Activated naive CD4-positive, alpha-beta T cell treated with Interleukin-2 at 50 U/mL for 16 hours (primary cell): ENCODE measurements around the gene PHAX.
"Not testable (repeated sequence)": the region's sequence is repeated elsewhere in the genome, so short reads cannot be mapped to it uniquely, and the experiment has no call there.

Experiments
- DNase-seq: peaks from one replicate; pipeline ENCODE4 v3.0.0-alpha.2; 2020

Gene PHAX

DNA sequence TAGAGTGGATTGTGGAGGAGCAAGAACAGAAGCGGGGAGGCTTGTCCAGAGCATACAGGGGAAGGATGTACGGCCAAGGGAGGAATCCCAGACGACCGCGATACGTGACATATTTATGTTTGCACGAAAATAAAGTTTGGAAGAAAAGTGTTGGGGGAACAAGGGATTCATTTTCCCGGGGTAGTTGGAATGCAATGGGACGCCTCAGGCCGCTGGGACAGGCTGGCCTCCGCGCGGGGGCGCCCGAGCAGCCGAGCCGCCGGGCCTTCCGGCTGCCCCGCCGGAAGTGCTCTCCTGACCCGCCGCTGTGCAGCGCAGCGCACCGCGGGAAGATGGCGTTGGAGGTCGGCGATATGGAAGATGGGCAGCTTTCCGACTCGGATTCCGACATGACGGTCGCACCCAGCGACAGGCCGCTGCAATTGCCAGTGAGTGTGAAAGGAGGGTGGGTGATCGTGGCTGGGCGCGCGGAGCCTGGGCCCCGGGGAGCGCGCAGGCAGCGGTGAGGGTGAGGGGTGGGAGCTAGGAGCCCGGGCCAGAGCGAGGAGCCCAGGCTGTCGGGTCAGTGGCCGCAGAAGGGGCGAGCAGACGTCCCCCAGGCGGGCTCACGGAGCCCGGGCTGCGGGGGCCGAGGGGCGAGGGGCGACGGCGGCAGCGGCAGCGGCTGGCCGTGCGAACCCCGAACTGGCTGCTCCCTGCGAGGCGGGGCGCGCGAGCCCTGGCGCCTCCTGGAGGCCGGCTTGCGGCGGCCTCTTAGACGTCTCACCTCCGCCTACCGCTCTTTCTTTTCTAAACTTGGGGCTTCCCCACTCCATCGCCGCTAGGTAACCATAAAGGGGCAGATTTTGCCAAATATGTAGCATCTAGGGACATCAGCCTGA is at the start of gene PHAX:
TSS of gene PHAX (plus strand) at position 317 of the 881 bp plus-strand sequence. CDS start at position 333, 16 bp downstream.
- peak; percentile 77 for DNase-seq

DNA sequence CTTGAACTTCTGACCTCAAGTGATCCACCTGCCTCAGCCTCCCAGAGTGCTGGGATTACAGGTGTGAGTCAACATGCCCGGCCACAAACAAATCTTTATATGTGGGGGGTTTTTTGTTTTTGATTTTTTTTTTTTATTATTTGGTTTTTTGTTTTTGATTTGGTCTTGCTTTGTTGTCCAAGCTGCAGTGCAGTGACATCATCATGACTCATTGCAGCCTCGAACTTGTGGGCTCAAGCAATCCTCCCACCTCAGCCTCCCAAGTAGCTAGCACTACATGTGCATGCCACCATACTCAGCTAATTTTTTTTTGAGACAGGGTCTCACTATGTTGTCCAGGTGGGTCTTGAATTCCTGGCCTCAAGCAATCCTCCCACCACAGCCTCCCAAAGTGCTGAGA is 48.1 kb upstream of the PHAX start:
- no peak for DNase-seq

GRCh38 chr5:126555101-126555500 is 45.6 kb upstream of the PHAX start:
- DNase-seq: not testable (repeated sequence)

DNA sequence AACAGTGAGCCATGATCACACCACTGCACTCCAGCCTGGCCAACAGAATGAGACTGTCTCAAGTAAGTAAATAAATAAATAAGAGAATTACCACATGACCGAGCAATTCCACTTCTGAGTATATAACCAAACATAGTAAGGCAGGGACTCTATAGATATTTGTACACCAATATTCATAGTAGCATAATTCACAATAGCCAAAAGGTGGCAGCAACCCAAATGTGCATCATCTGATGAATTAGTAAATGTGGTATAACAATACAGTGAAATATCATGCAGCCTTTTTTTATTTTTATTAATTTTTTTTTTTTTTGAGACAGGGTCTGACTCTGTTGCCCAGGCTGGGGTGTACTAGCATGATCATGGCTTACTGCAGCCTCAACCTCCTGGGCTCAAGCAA is 38.8 kb upstream of the PHAX start:
- no peak for DNase-seq

GRCh38 chr5:126562823-126563222 is 37.9 kb upstream of the PHAX start:
- DNase-seq: no peak

- DNase-seq: no peak
Measured at GRCh38 chr5:126568206-126568755, 32.5 kb upstream of the PHAX start.

GRCh38 chr5:126575644-126576043 is 25.1 kb upstream of the PHAX start:
- no peak for DNase-seq

DNA sequence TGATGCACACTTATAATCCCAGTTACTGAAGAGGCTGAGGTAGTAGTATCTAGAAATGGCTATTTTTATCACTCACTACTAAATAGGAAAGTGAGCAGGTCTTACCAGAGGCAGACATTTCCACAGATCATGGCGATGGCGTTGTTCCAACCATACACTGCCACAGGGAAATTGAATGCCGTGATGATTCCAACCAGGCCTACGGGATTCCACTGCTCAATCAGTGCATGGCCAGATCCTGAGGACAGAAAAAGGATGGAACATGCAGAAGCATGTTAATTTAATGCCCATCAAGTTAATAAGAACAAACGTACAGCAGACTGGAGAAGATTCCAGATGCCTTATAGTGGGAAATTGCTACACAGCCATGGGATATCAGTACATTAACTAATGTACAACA is 23.8 kb upstream of the PHAX start:
- DNase-seq: no peak

DNA sequence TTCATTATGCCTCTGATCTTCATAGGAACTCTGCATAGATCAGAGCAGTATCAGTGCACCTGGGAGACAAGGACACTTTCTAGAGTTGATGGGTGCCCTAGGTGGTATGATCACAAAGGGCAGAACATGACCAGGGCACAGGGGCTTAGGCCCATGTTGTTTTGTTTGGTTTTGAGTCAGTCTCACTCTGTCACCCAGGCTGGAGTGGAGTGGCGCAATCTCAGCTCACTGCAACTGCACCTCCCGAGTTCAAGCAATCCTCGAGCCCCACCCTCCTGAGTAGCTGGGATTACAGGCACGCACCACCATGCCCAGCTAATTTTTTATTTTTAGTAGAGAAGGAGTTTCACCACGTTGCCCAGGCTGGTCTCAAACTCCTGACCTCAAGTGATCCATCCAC is 23.3 kb upstream of the PHAX start:
- no peak for DNase-seq

DNA sequence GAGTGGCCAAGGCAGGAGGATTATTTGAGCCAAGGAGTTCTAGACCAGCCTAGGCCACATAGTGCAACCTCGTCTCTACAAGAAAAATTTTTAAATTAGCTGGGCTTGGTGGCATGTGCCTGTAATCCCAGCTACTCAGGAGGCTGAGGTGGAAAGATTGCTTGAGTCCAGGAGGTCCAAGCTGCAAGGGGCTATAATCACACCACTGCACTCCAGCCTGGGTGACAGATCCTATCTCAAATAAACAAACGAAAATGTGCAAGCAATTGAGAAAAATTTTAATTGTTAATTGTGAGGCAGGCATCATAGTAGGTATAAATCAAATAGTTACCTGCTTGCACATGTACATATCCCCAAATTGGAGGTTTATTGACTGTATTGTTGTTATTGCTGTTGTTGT is 21.0 kb upstream of the PHAX start:
- no peak for DNase-seq

DNA sequence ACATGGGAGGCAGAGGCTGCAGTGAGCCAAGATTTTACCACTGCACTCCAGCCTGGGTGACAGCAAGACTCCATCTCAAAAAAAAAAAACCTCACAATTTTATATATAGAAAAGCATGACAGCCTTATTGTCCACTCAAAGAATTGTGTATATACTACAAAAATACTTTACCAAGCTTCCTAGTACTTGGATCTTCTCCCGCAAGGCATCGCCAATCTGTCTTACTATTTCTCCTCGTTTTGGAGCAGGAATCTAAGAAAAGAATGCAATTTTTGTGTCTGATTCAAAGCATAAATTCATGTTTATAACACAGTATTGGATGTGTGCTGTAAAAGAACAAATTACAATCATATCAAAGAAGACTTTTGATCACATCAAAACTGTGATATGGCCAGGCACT is 17.0 kb upstream of the PHAX start:
- DNase-seq: no peak

DNA sequence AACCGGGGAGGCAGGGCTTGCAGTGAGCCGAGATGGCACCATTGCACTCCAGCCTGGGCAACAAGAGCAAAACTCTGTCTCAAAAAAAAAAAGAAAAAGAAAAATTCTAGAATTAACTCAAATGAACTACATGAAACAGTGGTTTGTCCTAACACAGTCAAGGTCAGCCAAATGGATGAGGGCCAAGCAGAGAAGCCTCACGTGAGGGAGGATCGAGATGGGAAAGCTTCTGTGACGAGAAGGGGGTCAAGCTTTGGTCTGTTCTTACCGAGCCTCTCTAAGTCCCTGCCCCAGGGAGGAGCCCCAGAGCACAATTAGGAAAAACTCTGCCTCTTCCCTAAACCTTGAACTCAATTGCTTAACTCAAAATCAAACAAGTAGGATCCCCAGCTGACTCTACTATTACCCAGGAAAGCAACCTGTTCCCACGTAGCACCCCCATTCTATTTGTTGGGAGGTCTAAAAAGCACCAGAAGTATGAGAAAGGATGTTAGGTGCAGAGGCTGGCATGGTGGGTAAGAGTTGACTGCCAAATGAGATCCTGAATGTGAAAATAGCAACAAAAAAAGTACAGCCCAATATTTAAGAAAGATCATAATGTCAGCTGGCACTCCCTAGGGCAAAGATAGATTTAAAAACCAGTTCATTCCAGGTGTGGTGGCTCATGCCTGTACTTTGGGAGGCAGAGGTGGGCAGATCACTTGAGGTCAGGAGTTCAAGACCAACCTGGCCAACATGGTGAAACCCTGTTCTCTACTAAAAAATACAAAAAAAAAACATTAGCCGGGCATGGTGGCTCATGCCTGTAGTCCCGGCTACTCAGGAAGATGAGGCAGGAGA is 13.0 kb upstream of the PHAX start:
- no peak for DNase-seq

GRCh38 chr5:126589536-126590297 is 11.0 kb upstream of the PHAX start:
- no peak for DNase-seq

DNA sequence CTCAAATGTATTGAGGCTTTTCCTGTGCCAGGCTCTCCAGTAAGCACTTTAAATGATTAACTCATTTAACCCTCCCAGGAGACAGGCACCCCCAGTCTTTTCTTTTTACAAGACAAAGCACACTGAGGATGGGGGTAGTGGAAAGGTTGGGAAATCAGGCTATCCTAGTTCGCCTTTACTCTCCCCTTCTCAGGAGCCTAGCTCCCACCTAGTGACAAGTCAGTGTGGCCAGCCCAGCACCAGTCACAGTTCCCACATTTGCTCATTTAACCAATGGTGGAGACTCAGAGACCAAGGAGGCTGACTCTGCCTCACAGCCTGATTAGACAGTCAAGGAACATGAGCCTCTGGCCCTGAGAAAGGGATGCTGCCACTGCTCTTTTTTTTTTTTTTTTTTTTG is 9.2 kb upstream of the PHAX start:
- no peak for DNase-seq

DNA sequence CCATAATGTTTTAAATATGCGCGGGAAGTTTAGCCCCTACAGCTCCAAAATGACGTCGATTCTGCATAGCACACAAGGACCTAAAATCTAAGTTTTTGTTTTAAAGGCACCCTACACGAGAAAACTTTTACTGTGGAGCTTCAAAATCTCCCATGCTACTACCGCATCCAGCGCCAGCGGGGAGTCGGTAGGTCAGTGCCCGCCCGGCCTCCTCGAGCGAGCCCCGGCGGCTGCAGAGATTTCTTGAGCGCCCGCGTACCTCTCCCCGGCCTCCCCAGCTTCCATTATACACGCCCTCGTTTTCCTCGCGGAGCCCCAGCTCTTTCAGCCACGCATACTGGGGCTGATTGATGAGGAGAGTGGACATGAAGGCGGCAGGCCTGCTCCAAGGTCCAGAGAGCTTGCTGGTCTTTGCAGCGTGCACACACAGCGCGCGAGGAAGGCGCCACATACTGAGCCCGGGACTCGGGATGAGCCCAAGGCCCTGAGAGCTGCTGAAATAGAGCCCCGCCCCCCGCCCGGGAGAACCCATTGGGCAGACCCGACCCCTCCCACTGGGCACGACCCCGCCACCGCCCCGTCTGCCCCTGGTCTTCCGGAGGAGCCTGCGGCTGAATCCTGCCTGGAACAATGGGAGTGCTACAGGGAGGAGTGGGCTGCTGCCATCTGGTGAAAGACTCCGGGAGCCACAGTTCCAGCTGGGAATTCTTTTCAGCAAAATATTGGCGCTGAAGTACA is 5.8 kb upstream of the PHAX start, which contains the start of gene ALDH7A1:
TSS of gene ALDH7A1 (minus strand) at position 472 of the 738 bp plus-strand sequence. CDS start at position 451, 21 bp downstream.
- DNase-seq: peak; percentile 33

DNA sequence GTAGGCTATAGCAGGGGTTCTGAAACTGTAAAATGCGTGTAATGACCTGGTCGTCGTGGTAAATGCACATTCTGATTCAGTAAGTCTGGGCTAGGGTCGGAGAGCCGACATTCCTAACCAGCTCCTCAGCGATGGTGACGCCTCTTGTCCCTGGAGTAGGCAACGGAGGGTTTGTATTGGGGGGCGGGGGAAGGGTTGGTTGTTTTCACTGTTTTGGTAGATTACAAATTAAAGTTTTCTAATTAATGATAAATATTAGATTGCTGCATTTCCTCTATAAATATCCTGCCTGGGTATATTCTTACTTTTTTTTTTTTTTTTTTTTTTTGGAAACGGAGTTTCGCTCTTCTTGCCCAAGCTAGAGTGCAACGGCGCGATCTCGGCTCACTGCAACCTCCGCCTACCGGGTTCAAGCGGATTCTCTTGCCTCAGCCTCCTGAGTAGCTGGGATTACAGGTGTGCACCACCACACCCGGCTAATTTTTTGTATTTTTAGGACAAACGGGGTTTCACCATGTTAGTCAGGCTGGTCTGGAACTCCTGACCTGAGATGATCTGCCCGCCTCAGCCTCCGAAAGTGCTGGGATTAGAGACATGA is 5.2 kb upstream of the PHAX start:
- no peak for DNase-seq

DNA sequence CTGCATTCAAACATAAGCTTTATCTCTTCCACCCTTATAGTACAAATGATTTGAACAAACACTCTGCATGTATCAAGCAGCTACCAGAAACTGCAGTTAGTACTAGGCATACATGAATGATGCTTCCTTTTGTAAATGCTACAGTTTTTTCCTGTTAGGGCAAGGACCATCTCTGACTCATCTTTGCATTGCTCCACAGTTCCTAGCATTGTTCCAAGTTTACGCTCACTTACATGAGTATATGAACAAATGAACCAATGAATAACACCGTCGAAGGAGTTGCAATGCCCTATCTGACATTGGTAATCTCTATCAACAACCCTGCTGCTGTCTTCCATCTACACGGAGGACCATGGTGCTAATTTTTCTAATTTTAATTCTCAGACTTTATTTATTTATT is 3.6 kb upstream of the PHAX start:
- DNase-seq: no peak

GRCh38 chr5:126599499-126599898 is 1.2 kb upstream of the PHAX start:
- no peak for DNase-seq

DNA sequence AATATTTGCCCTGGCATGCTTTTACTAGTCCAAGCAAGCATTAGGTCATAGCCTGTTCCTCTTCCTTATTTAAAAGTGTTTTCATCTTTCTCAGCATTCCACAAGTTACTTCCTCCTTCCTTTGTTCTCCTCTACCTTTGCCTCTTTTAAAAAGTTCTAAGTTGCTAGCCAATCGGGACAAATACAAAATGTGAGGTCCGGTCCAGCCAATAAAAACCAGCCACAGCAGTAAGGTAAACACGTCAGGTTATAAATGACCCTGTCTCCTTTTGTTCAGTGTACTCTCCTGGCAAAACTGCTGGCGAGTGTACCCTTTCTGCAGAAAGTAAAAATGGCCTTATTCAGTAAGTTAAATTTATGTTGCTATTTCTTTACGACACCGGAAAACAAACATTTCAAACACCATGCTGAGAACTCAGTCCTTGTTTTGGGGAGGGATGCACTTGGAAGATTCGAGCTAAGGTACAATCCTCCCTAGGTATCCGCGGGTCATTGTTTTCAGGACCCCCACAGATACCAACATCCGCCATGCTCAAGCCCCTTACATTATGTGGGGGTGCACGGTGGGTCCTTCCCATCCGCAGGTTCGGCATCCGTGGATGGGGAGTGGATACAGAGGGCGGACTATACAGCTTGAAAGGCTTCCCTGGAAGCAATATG is 646 bp upstream of the PHAX start:
- DNase-seq: not testable (repeated sequence)

- no peak for DNase-seq
Measured at GRCh38 chr5:126603402-126603991, 2.8 kb downstream of the PHAX start.

GRCh38 chr5:126605525-126605924 is 4.8 kb downstream of the PHAX start:
- no peak for DNase-seq
